Heart left ventricle (tissue), 16 donors: ENCODE measurements around the gene NECTIN4. TPM values are rescaled to one million over a fixed set of nuclear protein-coding genes. Genes with fewer than 3 reads are reported as not detected.

ENCODE experiments used
- ATAC-seq, 4 donors: fragments of 200-7000 bp; cut with Tn5 transposase; one replicate each; pipeline ENCODE4 v1.9.1; 2020 to 2022; ENCODE audit warnings: moderate library complexity in 4 of 4, mild to moderate bottlenecking in 3 of 4, moderate number of reproducible peaks in 1 of 4
- DNase-seq, 5 donors: peaks; one replicate each; pipeline ENCODE4 v3.0.0-alpha.2; 2020
- H3K27ac ChIP-seq, 12 donors: fragments of 200-600 bp; sonication (generic) in 4 of 12; one replicate each; pipeline versions ENCODE4 v1.5.0 to v1.8.0; 2016 to 2022; ENCODE audit warnings: mild to moderate bottlenecking in 2 of 12
- H3K27me3 ChIP-seq, 9 donors: fragments of 200-600 bp; sonication (generic) in 2 of 9; one replicate each; pipeline versions ENCODE4 v1.5.1 to v1.8.0; 2016 to 2022; ENCODE audit warnings: mild to moderate bottlenecking in 3 of 9
- H3K36me3 ChIP-seq, 9 donors: fragments of 200-600 bp; sonication (generic) in 2 of 9; one replicate each; pipeline versions ENCODE4 v1.5.0 to v1.8.0; 2018 to 2022; ENCODE audit warnings: mild to moderate bottlenecking in 2 of 9
- H3K4me1 ChIP-seq, 12 donors: fragments of 200-600 bp; sonication (generic) in 4 of 12; one replicate each; pipeline versions ENCODE4 v1.5.0 to v1.8.0; 2016 to 2022; ENCODE audit warnings: mild to moderate bottlenecking in 3 of 12
- H3K4me3 ChIP-seq, 12 donors: fragments of 200-600 bp; sonication (generic) in 4 of 12; one replicate each; pipeline versions ENCODE4 v1.5.0 to v1.8.0; 2017 to 2022; ENCODE audit warnings: mild to moderate bottlenecking in 9 of 12, moderate library complexity in 4 of 12
- H3K9me3 ChIP-seq, 12 donors: fragments of 200-600 bp; sonication (generic) in 4 of 12; one replicate each; pipeline versions ENCODE4 v1.5.0 to v1.8.0; 2016 to 2022; ENCODE audit warnings: mild to moderate bottlenecking in 1 of 12
- POLR2A ChIP-seq, 2 donors: fragments of 450-650 bp; IDR thresholded peaks; one replicate each; pipeline ENCODE4 v1.6.1; 2017; ENCODE audit warnings: antibody characterized with exemption in 2 of 2, mild to moderate bottlenecking in 2 of 2, moderate library complexity in 2 of 2
- WGBS, 4 donors: extraction: QIAGEN DNeasy Blood & Tissue Kit in 2 of 4; methylation state at CpG; one replicate each; pipeline versions ENCODE4 v1.1.5 to v1.1.7; 2013 to 2018; 5-methylcytosine and 5-hydroxymethylcytosine counted together
- intact Hi-C, 10 donors: fragments of 100-400 bp; cut with DNase I; formaldehyde crosslinking; loops; one replicate each; pipeline versions ENCODE4 v1.11.1 to v1.14.2; 2022
- polyA plus RNA-seq, 2 donors: library from polyadenylated mRNA; stranded (reverse); fragments of 200-250 nt; gene quantifications; one replicate each; pipeline ENCODE4 v1.2.3, GENCODE V29; 2013
- total RNA-seq, 9 donors: library from RNA; depleted of rRNA in 2 of 9; stranded (reverse); fragments of >200 nt in 2 of 9; fragmentation: NEBNext Ultra II Directional in 3 of 9; extraction: Animal tissue kit (Norgen Biotek cat#: 25700) in 3 of 9; gene quantifications; one replicate each; pipeline versions ENCODE4 v1.1.0 to v1.2.4, GENCODE V29; 2016 to 2023
- TF ChIP-seq, protein P1 (sequence below), 12 donors: fragments of 200-600 bp; sonication (generic) in 4 of 12; IDR thresholded peaks; one replicate each; pipeline versions ENCODE4 v1.5.0 to v1.8.0; 2018 to 2022; ENCODE audit warnings: antibody characterized with exemption in 12 of 12, mild to moderate bottlenecking in 5 of 12
- donor health status: ischemic (EF 13 %, LVEDD 7.1; RV severe dilation, severe dysfunction).
- donor health status: healthy with polysubstance abuse.
- donor health status: DM: no; HTN: yes; CAD: no.
- donor health status: DM: no; HTN: no; CAD: no.
- donor health status: ischemic (EF 25% LVEDD 6.9; RV normal size, moderate dysfunction).
- donor health status: ischemic (EF 25% LVEDD 5.7; RV mildly dilated, moderate dysfunction).
- donor health status: healthy.
- donor health status: DM: yes; HTN: yes; CAD: no.
- donor health status: ischemic (EF 35%, LVEDD 5.7; RV mildly dilated, moderate dysfunction).
- donor health status: nonischemic (EF 11% LVEDD 7.7; RV severe dilation, severe dysfunction).
- donor health status: DM: yes; HTN: yes; CAD: no.
- donor health status: PGD.
- donor health status: ischemic (EF 29% LVEDD 5.4; RV normal size, mild dysfunction).
- donor health status: nonischemic (EF 23%, LVEDD 6.1; RV moderate dilation, normal function).

NECTIN4 gene
- total and polyA plus RNA-seq, 11 donors = 0.03 to 0.53 (median 0.07) TPM; not detected in 8

DNA sequence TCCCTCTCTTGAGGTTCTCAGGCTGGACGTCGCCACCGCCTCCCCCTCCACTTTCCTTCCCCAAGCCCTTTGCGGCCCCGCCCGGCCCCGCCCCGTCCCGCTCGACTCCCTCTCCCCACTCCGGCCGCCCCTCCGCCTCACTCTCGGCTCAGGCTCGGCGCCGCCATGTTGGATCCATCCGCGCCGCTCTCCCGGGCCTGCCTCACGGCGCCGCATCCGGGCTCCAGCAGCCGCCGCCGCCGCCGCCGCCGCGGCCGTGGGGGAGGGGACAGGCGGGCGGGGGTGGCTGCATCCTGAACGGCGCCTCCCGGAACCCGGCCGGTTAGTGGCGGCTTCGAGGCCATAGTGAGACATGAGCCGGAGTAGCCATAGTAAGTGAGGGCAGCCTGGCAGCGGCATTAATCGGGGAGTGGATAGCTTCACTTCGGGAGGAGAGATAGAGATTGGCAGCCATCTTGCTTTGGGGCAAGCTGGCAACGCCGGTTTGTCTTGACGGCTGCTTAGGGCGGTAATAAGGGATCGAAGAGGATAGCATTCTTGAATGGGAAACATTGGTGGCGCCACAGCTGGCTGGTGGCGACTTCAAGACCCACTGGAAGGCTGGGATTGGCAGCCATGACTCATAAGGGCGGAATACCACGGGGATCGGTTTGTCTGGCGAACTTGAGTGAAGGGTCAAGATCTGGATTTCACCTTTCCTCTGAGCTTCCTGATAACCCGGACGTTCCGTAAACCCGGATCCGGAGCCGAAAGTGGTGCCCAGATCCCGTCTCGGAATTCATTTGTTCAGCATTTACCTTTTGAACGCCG, 43.3 kb upstream of the NECTIN4 start, which contains the start of gene DEDD:
TSS of gene DEDD (minus strand) at position 258 of the 810 bp plus-strand sequence. CDS start 8,205 bp downstream, outside the sequence.
- 1% methylated on average over 23 to 68 of the region's 68 CpGs for WGBS, 4 donors
- Histone ChIP-seq H3K9me3 (no peaks in the 10 kb centered on the region), H3K4me1 (peaks cover 5 to 74% (median 41%) of the 10 kb centered on the region in 12 donors), H3K27ac (peak within 1 kb of the TSS; percentile 87 to 99 (median 97)), H3K4me3 (peak within 1 kb of the TSS; percentile 42 to 92 (median 71)), H3K36me3 (peaks cover 0 to 31% (median 26%) of the 10 kb centered on the region in 9 donors), H3K27me3 (no peaks in the 10 kb centered on the region)
- peak in 1 of 2 donors; percentile 48 for TF ChIP-seq POLR2A (IDR thresholded peaks at IDR 0.05)
- TF ChIP-seq, protein P1, sequence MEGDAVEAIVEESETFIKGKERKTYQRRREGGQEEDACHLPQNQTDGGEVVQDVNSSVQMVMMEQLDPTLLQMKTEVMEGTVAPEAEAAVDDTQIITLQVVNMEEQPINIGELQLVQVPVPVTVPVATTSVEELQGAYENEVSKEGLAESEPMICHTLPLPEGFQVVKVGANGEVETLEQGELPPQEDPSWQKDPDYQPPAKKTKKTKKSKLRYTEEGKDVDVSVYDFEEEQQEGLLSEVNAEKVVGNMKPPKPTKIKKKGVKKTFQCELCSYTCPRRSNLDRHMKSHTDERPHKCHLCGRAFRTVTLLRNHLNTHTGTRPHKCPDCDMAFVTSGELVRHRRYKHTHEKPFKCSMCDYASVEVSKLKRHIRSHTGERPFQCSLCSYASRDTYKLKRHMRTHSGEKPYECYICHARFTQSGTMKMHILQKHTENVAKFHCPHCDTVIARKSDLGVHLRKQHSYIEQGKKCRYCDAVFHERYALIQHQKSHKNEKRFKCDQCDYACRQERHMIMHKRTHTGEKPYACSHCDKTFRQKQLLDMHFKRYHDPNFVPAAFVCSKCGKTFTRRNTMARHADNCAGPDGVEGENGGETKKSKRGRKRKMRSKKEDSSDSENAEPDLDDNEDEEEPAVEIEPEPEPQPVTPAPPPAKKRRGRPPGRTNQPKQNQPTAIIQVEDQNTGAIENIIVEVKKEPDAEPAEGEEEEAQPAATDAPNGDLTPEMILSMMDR (IDR thresholded peaks at IDR 0.05) = peak in 3 of 12 donors; percentile 9 to 30 (median 22)
- peak; percentile 95 to 97 (median 96) for DNase-seq
- intact Hi-C loops = loop anchor here in 8 of 10 donors (1.0 to 10.0 kb wide), 8 partner anchors 14 to 138 kb away; partner anchors contain the start of genes NIT1 (in 4 of the 8), PFDN2 (in 4 of the 8), USF1 (in 3 of the 8) and UFC1 (in 1 of the 8)
- peak; percentile 93 to 97 (median 96) for ATAC-seq

DNA sequence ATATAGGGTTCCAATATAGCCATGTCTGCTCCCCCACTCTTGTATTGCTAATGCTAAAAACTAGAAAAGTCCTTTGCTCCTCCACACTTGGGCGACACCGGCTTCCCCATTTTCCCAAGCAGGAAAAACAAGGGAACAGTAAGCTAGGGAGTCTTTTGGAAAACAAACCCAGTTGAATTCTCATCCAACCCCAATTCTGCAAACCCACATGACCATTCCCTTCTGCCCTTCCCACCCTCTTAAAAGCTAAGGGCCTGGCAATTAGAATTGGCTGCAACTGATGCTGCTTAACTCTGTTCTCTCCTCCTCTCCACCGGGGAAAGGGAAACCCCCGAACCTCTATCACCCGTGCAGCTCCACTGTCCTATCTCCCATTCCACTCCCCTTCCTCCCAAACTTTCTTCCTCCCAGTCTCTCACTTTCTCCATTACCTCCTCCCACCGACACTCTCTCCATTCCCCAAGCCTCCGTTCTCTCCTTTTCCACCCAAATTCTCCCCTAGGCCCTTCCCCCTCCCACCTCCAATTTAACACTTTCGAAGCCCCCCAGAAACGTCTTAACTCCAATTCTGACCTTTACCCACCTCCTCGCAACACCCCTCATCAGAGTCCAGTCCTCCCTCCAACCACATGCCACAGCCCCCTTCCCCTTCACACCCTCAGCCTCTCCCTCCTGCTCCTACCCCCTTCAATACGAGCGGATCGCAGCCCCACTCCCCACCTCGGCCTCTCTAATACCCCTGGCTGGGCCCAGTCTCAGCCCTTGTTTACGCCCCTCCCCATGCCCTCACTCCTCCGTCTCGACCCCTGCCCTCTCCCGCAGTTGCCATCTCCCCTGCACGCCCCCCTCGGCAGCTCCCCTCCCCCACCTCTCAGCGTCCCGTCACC, 42.4 kb upstream of the NECTIN4 start:
- intact Hi-C loops = loop anchor here in 8 of 10 donors (1.0 to 10.0 kb wide), 7 partner anchors 13 to 137 kb away; partner anchors contain the start of genes NIT1 (in 4 of the 8), PFDN2 (in 4 of the 8) and USF1 (in 3 of the 8)
- H3K4me1 ChIP-seq = peaks cover 5 to 76% (median 44%) of the 10 kb centered on the region in 12 donors
- H3K36me3 ChIP-seq = peaks cover 0 to 39% (median 34%) of the 10 kb centered on the region in 9 donors
- peak overlapping the region; percentile 42 to 92 (median 71) for H3K4me3 ChIP-seq
- 3 to 4% (median 4%) methylated on average over 21 to 22 of the region's 22 CpGs for WGBS, 4 donors
- peak overlapping the region; percentile 87 to 99 (median 97) for H3K27ac ChIP-seq
- ATAC-seq = peak in 1 of 4 donors; percentile 16
- TF ChIP-seq, protein P1 (IDR thresholded peaks at IDR 0.05) = no peak
- TF ChIP-seq POLR2A (IDR thresholded peaks at IDR 0.05) = no peak
- no peaks in the 10 kb centered on the region for H3K27me3 ChIP-seq
- DNase-seq = peak in 1 of 5 donors; percentile 30
- H3K9me3 ChIP-seq = no peaks in the 10 kb centered on the region

DNA sequence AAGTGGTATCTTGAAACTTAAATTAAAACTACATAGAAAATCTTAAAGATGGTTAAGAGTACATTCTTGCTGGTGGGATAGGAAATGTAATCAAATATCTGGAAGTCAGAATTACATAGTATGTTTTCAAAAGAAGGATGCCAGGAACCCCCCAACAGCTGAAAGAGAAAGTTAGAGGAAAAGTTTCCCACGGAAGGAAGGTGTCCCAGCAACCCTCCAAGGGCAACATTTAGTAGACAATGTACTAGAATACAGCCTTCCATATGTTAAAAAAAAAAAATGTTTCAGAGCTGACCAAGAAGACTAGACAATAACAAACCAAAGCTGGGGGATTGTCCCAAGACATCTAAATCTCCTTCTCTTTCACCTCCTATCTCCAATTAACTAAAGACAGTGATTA, 40.9 kb upstream of the NECTIN4 start:
- 18 to 41% (median 25%) methylated on average over 1 of the region's 1 CpG for WGBS, 4 donors
- Histone ChIP-seq H3K27ac (peak overlapping the region in 4 of 12 donors; percentile 93 to 97 (median 97)), H3K4me3 (peak overlapping the region in 2 of 12 donors; percentile 64 to 72), H3K36me3 (peaks cover 0 to 54% (median 48%) of the 10 kb centered on the region in 9 donors), H3K9me3 (no peaks in the 10 kb centered on the region), H3K27me3 (no peaks in the 10 kb centered on the region), H3K4me1 (peaks cover 5 to 69% (median 44%) of the 10 kb centered on the region in 12 donors)
- TF ChIP-seq, protein P1 (IDR thresholded peaks at IDR 0.05) = no peak
- no peak for TF ChIP-seq POLR2A (IDR thresholded peaks at IDR 0.05)
- ATAC-seq (no peak), DNase-seq (no peak)
- intact Hi-C loops = loop anchor here in 5 of 10 donors (10.0 kb wide), 2 partner anchors 85 to 135 kb away; partner anchors contain the start of gene USF1 (in 3 of the 5)
